Cardiac fibroblast (primary cell): ENCODE data around the gene AHCYL2.
"Not testable (repeated sequence)": the region's sequence is repeated elsewhere in the genome, so short reads cannot be mapped to it uniquely, and the experiment has no call there.

Experiments used
- DNase-seq, 2 donors: peaks; one replicate each; pipeline versions ENCODE4 v3.0.0 to v3.0.0-alpha.2; 2010; ENCODE audit warnings: low read depth in 2 of 2
- H3K4me3 ChIP-seq, 2 donors: replicated peaks in 1 of 2; 1 replicate in 1 of 2; 2 replicates in 1 of 2; pipeline ENCODE4 v1.5.1; 2011; ENCODE audit warnings: low read depth in 2 of 2, low read length in 2 of 2, mild to moderate bottlenecking in 2 of 2, moderate library complexity in 1 of 2
- CTCF ChIP-seq: IDR thresholded peaks from one replicate; pipeline ENCODE4 v1.5.1; 2011; ENCODE audit warnings: low read depth, mild to moderate bottlenecking, low read length, inconsistent platforms

AHCYL2 gene

GRCh38 chr7:129394982-129395914 lies 170.4 kb downstream of the AHCYL2 start:
- H3K4me3 ChIP-seq = no peak overlapping the region
- no peak for TF ChIP-seq CTCF
- DNase-seq = no peak

GRCh38 chr7:129401228-129401966 lies 176.6 kb downstream of the AHCYL2 start:
- no peak for DNase-seq
- TF ChIP-seq CTCF = no peak
- H3K4me3 ChIP-seq = no peak overlapping the region

- TF ChIP-seq CTCF = peak; percentile 4
- H3K4me3 ChIP-seq = no peak overlapping the region
- DNase-seq = peak in 1 of 2 donors; percentile 5
These were observed 177.4 kb downstream of the AHCYL2 start for GRCh38 chr7:129401967-129402860.

- no peak overlapping the region for H3K4me3 ChIP-seq
- DNase-seq = no peak
- TF ChIP-seq CTCF = no peak
These were observed 180.7 kb downstream of the AHCYL2 start for GRCh38 chr7:129405527-129405926.

- not testable (repeated sequence) for DNase-seq, H3K4me3 ChIP-seq
These were observed 185.4 kb downstream of the AHCYL2 start for GRCh38 chr7:129410238-129410637.

- no peak for TF ChIP-seq CTCF
- DNase-seq = no peak
- no peak overlapping the region for H3K4me3 ChIP-seq
These were observed 187.7 kb downstream of the AHCYL2 start for GRCh38 chr7:129412501-129412900.
